Choroid plexus epithelial cell (primary cell): Measurements from ENCODE around the gene MRC2.

ENCODE experiments used
- DNase-seq: peaks from one replicate; pipeline ENCODE4 v3.0.0-alpha.2; 2010; ENCODE audit warnings: low read depth
- H3K4me3 ChIP-seq: 2 replicates; pipeline ENCODE4 v1.5.1; 2011; ENCODE audit warnings: low read depth, mild to moderate bottlenecking, control low read depth, low read length, moderate library complexity
- CTCF ChIP-seq: conservative IDR thresholded peaks from 2 replicates; pipeline ENCODE4 v1.5.1; 2011; ENCODE audit warnings: low read depth, mild to moderate bottlenecking, control low read depth, inconsistent platforms, low read length, moderate library complexity

Gene MRC2

GRCh38 chr17:62664336-62665120 is 37.1 kb downstream of the MRC2 start:
- H3K4me3 ChIP-seq = no peak overlapping the region
- TF ChIP-seq CTCF = no peak
- no peak for DNase-seq

GRCh38 chr17:62665599-62665998 is 38.1 kb downstream of the MRC2 start:
- TF ChIP-seq CTCF = no peak
- H3K4me3 ChIP-seq = no peak overlapping the region
- no peak for DNase-seq

GRCh38 chr17:62666061-62666800 is 38.8 kb downstream of the MRC2 start:
- no peak for TF ChIP-seq CTCF
- no peak overlapping the region for H3K4me3 ChIP-seq
- DNase-seq = no peak

GRCh38 chr17:62666801-62667591 is 39.5 kb downstream of the MRC2 start:
- DNase-seq = no peak
- H3K4me3 ChIP-seq = no peak overlapping the region
- TF ChIP-seq CTCF = no peak

- no peak overlapping the region for H3K4me3 ChIP-seq
- no peak for TF ChIP-seq CTCF
- DNase-seq = no peak
Measured at GRCh38 chr17:62668091-62668804, 40.8 kb downstream of the MRC2 start.

- no peak for TF ChIP-seq CTCF
- no peak overlapping the region for H3K4me3 ChIP-seq
- no peak for DNase-seq
Measured at GRCh38 chr17:62670202-62670821, 42.8 kb downstream of the MRC2 start.
